ENCODE data around the gene PACSIN3.

GRCh38 chr11:47152953-47153950, 33.0 kb downstream of the PACSIN3 start:
- TF ChIP-seq POLR2A (IDR thresholded peaks at IDR 0.05; ENCODE audit: low read length) (no peak), GATA1 (IDR thresholded peaks at IDR 0.05; ENCODE audit: low read depth, low read length) (no peak)

All from erythroblast (primary cell).